K562 (cell line): ENCODE results near the gene GDF7.

Experiments
- CTCF ChIP-seq, 3 experiments: IDR thresholded peaks in 2 of 3; conservative IDR thresholded peaks in 1 of 3; 2 replicates each; pipeline ENCODE4 v1.5.1; 2011 to 2012; ENCODE audit warnings: low read length in 3 of 3, mild to moderate bottlenecking in 3 of 3, control low read depth in 2 of 3, improper control_type of control experiment in 1 of 3, inconsistent platforms in 1 of 3, low read depth in 1 of 3, mixed read lengths in 1 of 3, moderate library complexity in 1 of 3; ENCODE audit not compliant: insufficient read depth in 2 of 3
- EP300 ChIP-seq: IDR thresholded peaks from 2 replicates; pipeline ENCODE4 v1.6.1; 2012; ENCODE audit warnings: low read length, improper control_type of control experiment
- HNRNPK ChIP-seq: fragments of 200-400 bp; formaldehyde crosslinking; IDR thresholded peaks from one replicate; pipeline ENCODE4 v1.6.1; 2018; ENCODE audit warnings: mild to moderate bottlenecking, low read depth, low read length; ENCODE audit not compliant: poor library complexity, severe bottlenecking
- KDM4B ChIP-seq, 2 experiments: fragments of 450-650 bp in 1 of 2; sonication (generic) in 1 of 2; IDR thresholded peaks; 2 replicates each; pipeline ENCODE4 v1.6.1; 2016 to 2017; ENCODE audit warnings: borderline replicate concordance in 2 of 2, antibody characterized with exemption in 1 of 2, low read depth in 1 of 2, mild to moderate bottlenecking in 1 of 2
- KLF1 ChIP-seq: fragments of 450-650 bp; IDR thresholded peaks from 2 replicates; pipeline ENCODE4 v1.6.1; 2016; ENCODE audit warnings: missing genetic modification characterization, missing compliant biosample characterization
- NR3C1 ChIP-seq: sonication (generic); formaldehyde crosslinking; IDR thresholded peaks from 2 replicates; pipeline ENCODE4 v1.8.1; 2022; ENCODE audit warnings: missing genetic modification reagents
- TCF15 ChIP-seq: fragments of 250-450 bp; sonication (Bioruptor Pico); IDR thresholded peaks from 2 replicates; pipeline ENCODE4 v1.8.0; 2022; ENCODE audit warnings: moderate library complexity, mild to moderate bottlenecking, inconsistent platforms
- TEAD4 ChIP-seq, 2 experiments: sonication (generic) in 1 of 2; formaldehyde crosslinking in 1 of 2; IDR thresholded peaks; 2 replicates each; pipeline versions ENCODE4 v1.6.1 to v1.8.0; 2012 to 2022; ENCODE audit warnings: borderline replicate concordance in 1 of 2, inconsistent platforms in 1 of 2, low read length in 1 of 2, mild to moderate bottlenecking in 1 of 2, missing genetic modification reagents in 1 of 2
- ZBTB1 ChIP-seq: sonication (generic); formaldehyde crosslinking; IDR thresholded peaks from 2 replicates; pipeline ENCODE4 v1.8.1; 2023; ENCODE audit warnings: missing genetic modification reagents, low read depth, mild to moderate bottlenecking, borderline replicate concordance
- ZBTB43 ChIP-seq: sonication (generic); formaldehyde crosslinking; IDR thresholded peaks from 2 replicates; pipeline ENCODE4 v1.8.0; 2023; ENCODE audit warnings: mild to moderate bottlenecking, missing genetic modification reagents
- ZBTB8A ChIP-seq: fragments of 450-650 bp; IDR thresholded peaks from 2 replicates; pipeline ENCODE4 v1.6.1; 2018; ENCODE audit warnings: mild to moderate bottlenecking, moderate library complexity; ENCODE audit not compliant: partially characterized antibody
- TF ChIP-seq, protein P1 (sequence below): sonication (generic); formaldehyde crosslinking; IDR thresholded peaks from 2 replicates; pipeline ENCODE4 v1.8.0; 2022; ENCODE audit warnings: mild to moderate bottlenecking, missing genetic modification reagents
- TF ChIP-seq, protein P2 (sequence below): IDR thresholded peaks from 2 replicates; pipeline ENCODE4 v1.6.1; 2012; ENCODE audit warnings: low read depth, low read length, improper control_type of control experiment, borderline replicate concordance

DNA sequence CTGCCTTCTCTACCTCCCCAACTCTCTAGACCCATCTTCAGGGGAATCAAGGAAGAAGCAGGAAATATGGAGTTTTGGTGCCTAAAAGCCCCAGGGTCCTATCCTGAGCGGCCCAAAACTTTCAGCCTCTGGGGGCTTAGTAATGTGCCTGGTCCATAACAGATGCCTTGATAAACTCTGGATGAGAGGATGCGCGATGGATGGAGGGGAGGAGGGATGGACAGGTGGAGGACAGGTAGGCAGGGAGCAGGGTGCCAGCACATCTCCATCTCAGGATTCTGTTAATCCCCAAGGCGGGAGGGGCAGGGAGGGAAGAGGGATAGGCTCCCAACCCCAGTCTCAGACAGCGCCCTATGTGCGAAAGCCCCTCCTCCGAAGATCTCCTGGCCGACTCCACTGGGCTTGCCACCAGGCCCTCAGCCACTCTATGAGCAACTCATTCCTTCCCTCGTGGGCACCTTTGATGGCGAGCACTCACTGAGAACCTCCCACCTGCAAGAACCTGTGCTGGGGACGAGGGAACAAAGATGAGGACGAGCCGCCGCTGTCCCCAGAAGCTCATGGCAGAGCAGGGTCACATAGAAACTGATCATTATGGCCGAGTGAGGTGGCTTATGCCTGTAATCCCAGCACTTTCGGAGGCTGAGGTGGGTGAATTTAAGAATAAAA is 39.1 kb upstream of the GDF7 start:
- no peak for TF ChIP-seq ZBTB1
- no peak for TF ChIP-seq KDM4B (IDR thresholded peaks at IDR 0.05; ENCODE audit: borderline replicate concordance in 2 of 2, low read depth in 1 of 2)
- TF ChIP-seq HNRNPK = no peak
- TF ChIP-seq NR3C1 = no peak
- TF ChIP-seq, protein P1, sequence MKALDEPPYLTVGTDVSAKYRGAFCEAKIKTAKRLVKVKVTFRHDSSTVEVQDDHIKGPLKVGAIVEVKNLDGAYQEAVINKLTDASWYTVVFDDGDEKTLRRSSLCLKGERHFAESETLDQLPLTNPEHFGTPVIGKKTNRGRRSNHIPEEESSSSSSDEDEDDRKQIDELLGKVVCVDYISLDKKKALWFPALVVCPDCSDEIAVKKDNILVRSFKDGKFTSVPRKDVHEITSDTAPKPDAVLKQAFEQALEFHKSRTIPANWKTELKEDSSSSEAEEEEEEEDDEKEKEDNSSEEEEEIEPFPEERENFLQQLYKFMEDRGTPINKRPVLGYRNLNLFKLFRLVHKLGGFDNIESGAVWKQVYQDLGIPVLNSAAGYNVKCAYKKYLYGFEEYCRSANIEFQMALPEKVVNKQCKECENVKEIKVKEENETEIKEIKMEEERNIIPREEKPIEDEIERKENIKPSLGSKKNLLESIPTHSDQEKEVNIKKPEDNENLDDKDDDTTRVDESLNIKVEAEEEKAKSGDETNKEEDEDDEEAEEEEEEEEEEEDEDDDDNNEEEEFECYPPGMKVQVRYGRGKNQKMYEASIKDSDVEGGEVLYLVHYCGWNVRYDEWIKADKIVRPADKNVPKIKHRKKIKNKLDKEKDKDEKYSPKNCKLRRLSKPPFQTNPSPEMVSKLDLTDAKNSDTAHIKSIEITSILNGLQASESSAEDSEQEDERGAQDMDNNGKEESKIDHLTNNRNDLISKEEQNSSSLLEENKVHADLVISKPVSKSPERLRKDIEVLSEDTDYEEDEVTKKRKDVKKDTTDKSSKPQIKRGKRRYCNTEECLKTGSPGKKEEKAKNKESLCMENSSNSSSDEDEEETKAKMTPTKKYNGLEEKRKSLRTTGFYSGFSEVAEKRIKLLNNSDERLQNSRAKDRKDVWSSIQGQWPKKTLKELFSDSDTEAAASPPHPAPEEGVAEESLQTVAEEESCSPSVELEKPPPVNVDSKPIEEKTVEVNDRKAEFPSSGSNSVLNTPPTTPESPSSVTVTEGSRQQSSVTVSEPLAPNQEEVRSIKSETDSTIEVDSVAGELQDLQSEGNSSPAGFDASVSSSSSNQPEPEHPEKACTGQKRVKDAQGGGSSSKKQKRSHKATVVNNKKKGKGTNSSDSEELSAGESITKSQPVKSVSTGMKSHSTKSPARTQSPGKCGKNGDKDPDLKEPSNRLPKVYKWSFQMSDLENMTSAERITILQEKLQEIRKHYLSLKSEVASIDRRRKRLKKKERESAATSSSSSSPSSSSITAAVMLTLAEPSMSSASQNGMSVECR (CRISPR knock-in tag) = no peak
- TF ChIP-seq CTCF (IDR thresholded peaks at IDR 0.05 in 2 of 3, conservative IDR thresholded peaks at IDR 0.05 in 1 of 3; ENCODE audit: insufficient read depth in 2 of 3, low read depth in 1 of 3, low read length in 3 of 3) = no peak
- TF ChIP-seq EP300 = no peak
- TF ChIP-seq TEAD4 (IDR thresholded peaks at IDR 0.05; ENCODE audit: low read length) = no peak
- no peak for TF ChIP-seq TEAD4 (CRISPR knock-in tag; IDR thresholded peaks at IDR 0.05; ENCODE audit: borderline replicate concordance)
- TF ChIP-seq, protein P2, sequence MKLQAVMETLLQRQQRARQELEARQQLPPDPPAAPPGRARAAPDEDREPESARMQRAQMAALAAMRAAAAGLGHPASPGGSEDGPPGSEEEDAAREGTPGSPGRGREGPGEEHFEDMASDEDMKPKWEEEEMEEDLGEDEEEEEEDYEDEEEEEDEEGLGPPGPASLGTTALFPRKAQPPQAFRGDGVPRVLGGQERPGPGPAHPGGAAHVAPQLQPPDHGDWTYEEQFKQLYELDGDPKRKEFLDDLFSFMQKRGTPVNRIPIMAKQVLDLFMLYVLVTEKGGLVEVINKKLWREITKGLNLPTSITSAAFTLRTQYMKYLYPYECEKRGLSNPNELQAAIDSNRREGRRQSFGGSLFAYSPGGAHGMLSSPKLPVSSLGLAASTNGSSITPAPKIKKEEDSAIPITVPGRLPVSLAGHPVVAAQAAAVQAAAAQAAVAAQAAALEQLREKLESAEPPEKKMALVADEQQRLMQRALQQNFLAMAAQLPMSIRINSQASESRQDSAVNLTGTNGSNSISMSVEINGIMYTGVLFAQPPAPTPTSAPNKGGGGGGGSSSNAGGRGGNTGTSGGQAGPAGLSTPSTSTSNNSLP = no peak
- no peak for TF ChIP-seq TCF15 (CRISPR knock-in tag)
- TF ChIP-seq ZBTB43 (CRISPR knock-in tag) = no peak
- no peak for TF ChIP-seq ZBTB8A
- no peak for TF ChIP-seq KLF1 (tag)
